ENCODE measurements around the gene CGRRF1.

Gene CGRRF1

DNA sequence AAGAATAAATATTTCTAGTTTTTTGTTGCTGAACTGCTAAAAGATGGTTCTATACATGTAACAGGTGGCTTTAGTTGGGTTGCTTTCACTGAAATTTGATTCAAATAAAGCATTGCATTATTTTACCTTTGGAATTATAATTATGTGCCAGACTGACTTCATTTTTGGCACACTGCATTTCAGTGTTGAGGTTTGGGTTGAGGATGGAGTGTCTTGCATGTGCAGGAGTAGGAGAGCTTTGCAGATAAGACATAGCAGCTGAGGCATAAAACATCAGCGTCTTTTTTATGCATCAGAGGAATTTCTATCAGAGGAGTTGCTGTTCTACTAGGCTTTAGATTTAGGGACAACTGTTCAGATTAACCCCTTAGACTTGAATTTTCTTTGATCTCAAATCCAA is 74.4 kb downstream of the CGRRF1 start:
- Histone ChIP-seq H3K27ac (ENCODE audit: extremely low read depth, low read depth, low read length) (no peak overlapping the region), H3K9me3 (ENCODE audit: control insufficient read depth, insufficient read depth, low read depth, low read length) (no peaks in the 10 kb centered on the region), H3K4me3 (ENCODE audit: low read depth, low read length) (no peak overlapping the region), H3K4me1 (ENCODE audit: control insufficient read depth, insufficient read depth, low read length) (no peaks in the 10 kb centered on the region), H3K36me3 (ENCODE audit: control insufficient read depth in 2 of 2, insufficient read depth in 1 of 2, low read length in 2 of 2) (no peaks in the 10 kb centered on the region; a peak in 1 of 3 replicates)
- ChIA-PET POLR2A (interaction anchor here (0.5 to 0.6 kb wide), 2 partner anchors 8 to 17 kb away, joined by 3 to 4 read pairs; partner anchors contain the start of gene SAMD4A), CTCF (interaction anchor here (0.8 to 0.9 kb wide), 2 partner anchors 12 to 190 kb away, joined by 3 read pairs; no protein-coding TSS in a partner anchor)
- TF ChIP-seq ZNF37A (tag by site-specific recombination; IDR thresholded peaks at IDR 0.05) (no peak), SCRT2 (tag by site-specific recombination; IDR thresholded peaks at IDR 0.05) (0 out of 2 replicates have a peak, but pooled peaks have one; percentile 25)

GRCh38 chr14:54585214-54585613 is 75.5 kb downstream of the CGRRF1 start:
- H3K36me3 ChIP-seq (ENCODE audit: control insufficient read depth in 2 of 2, insufficient read depth in 1 of 2, low read length in 2 of 2): no peaks in the 10 kb centered on the region; a peak in 1 of 3 replicates
- no peak overlapping the region for H3K4me3 ChIP-seq (ENCODE audit: low read depth, low read length)
- ChIA-PET CTCF (no interaction called here), POLR2A (no interaction called here)
- no peaks in the 10 kb centered on the region for H3K9me3 ChIP-seq (ENCODE audit: control insufficient read depth, insufficient read depth, low read depth, low read length)
- TF ChIP-seq ATF2 (tag by site-specific recombination; IDR thresholded peaks at IDR 0.05; ENCODE audit: low read depth): 0 out of 2 replicates have a peak, but pooled peaks have one; percentile 20
- no peak for TF ChIP-seq ZNF654 (tag by site-specific recombination; IDR thresholded peaks at IDR 0.05; ENCODE audit: low read depth)
- H3K4me1 ChIP-seq (ENCODE audit: control insufficient read depth, insufficient read depth, low read length): no peaks in the 10 kb centered on the region
- H3K27ac ChIP-seq (ENCODE audit: extremely low read depth, low read depth, low read length): no peak overlapping the region
